Psoas muscle (tissue), 8 donors: ENCODE results near the gene TNFRSF1B. TPM values are rescaled to one million over a fixed set of nuclear protein-coding genes. Genes with fewer than 3 reads are reported as not detected.
A peak's percentile ranks its signal among the peaks of the same experiment; 100 is the strongest.

Experiments
- ATAC-seq, 4 donors: fragments of 200-7000 bp; cut with Tn5 transposase; one replicate each; pipeline ENCODE4 v1.9.1; 2020; ENCODE audit warnings: moderate library complexity in 3 of 4, mild to moderate bottlenecking in 2 of 4
- DNase-seq, 2 donors: peaks; one replicate each; pipeline ENCODE4 v3.0.0-alpha.2; 2020
- H3K27ac ChIP-seq: fragments of 200-600 bp; one replicate; pipeline ENCODE4 v1.8.0; 2022
- H3K27me3 ChIP-seq, 3 donors: fragments of 200-600 bp in 1 of 3; one replicate each; pipeline versions ENCODE4 v1.6.1 to v1.8.0; 2013 to 2022; ENCODE audit warnings: low read length in 2 of 3, mild to moderate bottlenecking in 2 of 3, moderate library complexity in 1 of 3; ENCODE audit not compliant: insufficient read depth in 3 of 3
- H3K36me3 ChIP-seq, 2 donors: fragments of 200-600 bp in 1 of 2; one replicate each; pipeline versions ENCODE4 v1.6.1 to v1.8.0; 2013 to 2022; ENCODE audit warnings: low read depth in 1 of 2, mild to moderate bottlenecking in 1 of 2, moderate library complexity in 1 of 2; ENCODE audit not compliant: insufficient read depth in 1 of 2
- H3K4me1 ChIP-seq: fragments of 200-600 bp; one replicate; pipeline ENCODE4 v1.8.0; 2022
- H3K4me3 ChIP-seq: fragments of 200-600 bp; one replicate; pipeline ENCODE4 v1.8.0; 2022; ENCODE audit warnings: mild to moderate bottlenecking
- H3K9me3 ChIP-seq: fragments of 200-600 bp; one replicate; pipeline ENCODE4 v1.8.0; 2022
- WGBS, 3 donors: extraction: QIAGEN DNeasy Blood & Tissue Kit; methylation state at CpG; one replicate each; pipeline versions ENCODE4 v1.1.6 to v1.1.7; 2013; 5-methylcytosine and 5-hydroxymethylcytosine counted together
- intact Hi-C, 2 donors: fragments of 100-400 bp; cut with DNase I; formaldehyde crosslinking; loops; one replicate each; pipeline versions ENCODE4 v1.11.0 to v1.14.2; 2022
- polyA plus RNA-seq, 3 donors: library from polyadenylated mRNA; stranded (reverse); fragments of 200-250 nt; gene quantifications; one replicate each; pipeline ENCODE4 v1.2.3, GENCODE V29; 2013
- total RNA-seq, 4 donors: library from RNA; stranded (reverse); fragmentation: NEBNext Ultra II Directional in 2 of 4; extraction: Animal tissue kit (Norgen Biotek cat#: 25700) in 2 of 4; gene quantifications; one replicate each; pipeline versions ENCODE4 v1.2.1 to v1.2.4, GENCODE V29; 2021 to 2023
- TF ChIP-seq, protein P1 (sequence below): fragments of 200-600 bp; IDR thresholded peaks from one replicate; pipeline ENCODE4 v1.8.0; 2022; ENCODE audit warnings: antibody characterized with exemption
- donor health status: healthy with polysubstance abuse.
- donor health status: DM: no; HTN: no; CAD: no; lungs with moderate emphysema.
- donor health status: Bipolar disorder and iron deficiency.
- donor health status: healthy.
- donor health status: DM: yes; HTN: yes; CAD: no.
- donor health status: DM: no; HTN: no; CAD: no.
- donor health status: DM: no; HTN: no; CAD: no.
- donor health status: DM: yes; HTN: yes; CAD: no.

The TNFRSF1B gene
- total and polyA plus RNA-seq, 7 donors: 5.1 to 12.8 (median 7.6) TPM

DNA sequence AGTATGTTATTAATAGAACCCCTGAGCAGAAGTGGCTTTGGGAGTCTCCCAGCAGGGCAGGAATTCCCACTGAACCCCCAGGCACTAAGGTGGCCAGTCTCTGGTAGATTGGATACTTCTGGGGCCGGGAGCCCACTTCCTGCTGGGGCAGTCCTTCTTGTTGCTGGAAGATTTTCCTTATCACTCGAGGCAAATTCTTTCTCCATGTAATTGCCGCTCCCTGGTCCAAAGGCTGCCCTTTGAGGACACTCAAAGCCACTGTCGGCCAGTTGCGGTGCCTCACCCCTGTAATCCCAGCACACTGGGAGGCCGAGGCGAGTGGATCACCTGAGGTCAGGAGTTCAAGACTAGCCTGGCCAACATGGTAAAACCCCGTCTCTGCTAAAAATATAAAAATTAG is 22.6 kb upstream of the TNFRSF1B start:
- peak overlapping the region; percentile 61 for H3K27ac ChIP-seq
- intact Hi-C loops: loop anchor here in 1 of 2 donors (5.0 kb wide), 1 partner anchor 43 kb away; no protein-coding TSS in a partner anchor
- peaks cover 6% of the 10 kb centered on the region for H3K4me1 ChIP-seq
- no peaks in the 10 kb centered on the region for H3K27me3 ChIP-seq
- H3K9me3 ChIP-seq: no peaks in the 10 kb centered on the region
- H3K36me3 ChIP-seq: no peaks in the 10 kb centered on the region
- ATAC-seq: no peak
- H3K4me3 ChIP-seq: no peak overlapping the region
- WGBS, 3 donors: 81 to 87% (median 82%) methylated on average over 8 of the region's 8 CpGs
- TF ChIP-seq, protein P1, sequence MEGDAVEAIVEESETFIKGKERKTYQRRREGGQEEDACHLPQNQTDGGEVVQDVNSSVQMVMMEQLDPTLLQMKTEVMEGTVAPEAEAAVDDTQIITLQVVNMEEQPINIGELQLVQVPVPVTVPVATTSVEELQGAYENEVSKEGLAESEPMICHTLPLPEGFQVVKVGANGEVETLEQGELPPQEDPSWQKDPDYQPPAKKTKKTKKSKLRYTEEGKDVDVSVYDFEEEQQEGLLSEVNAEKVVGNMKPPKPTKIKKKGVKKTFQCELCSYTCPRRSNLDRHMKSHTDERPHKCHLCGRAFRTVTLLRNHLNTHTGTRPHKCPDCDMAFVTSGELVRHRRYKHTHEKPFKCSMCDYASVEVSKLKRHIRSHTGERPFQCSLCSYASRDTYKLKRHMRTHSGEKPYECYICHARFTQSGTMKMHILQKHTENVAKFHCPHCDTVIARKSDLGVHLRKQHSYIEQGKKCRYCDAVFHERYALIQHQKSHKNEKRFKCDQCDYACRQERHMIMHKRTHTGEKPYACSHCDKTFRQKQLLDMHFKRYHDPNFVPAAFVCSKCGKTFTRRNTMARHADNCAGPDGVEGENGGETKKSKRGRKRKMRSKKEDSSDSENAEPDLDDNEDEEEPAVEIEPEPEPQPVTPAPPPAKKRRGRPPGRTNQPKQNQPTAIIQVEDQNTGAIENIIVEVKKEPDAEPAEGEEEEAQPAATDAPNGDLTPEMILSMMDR: no peak
- no peak for DNase-seq

DNA sequence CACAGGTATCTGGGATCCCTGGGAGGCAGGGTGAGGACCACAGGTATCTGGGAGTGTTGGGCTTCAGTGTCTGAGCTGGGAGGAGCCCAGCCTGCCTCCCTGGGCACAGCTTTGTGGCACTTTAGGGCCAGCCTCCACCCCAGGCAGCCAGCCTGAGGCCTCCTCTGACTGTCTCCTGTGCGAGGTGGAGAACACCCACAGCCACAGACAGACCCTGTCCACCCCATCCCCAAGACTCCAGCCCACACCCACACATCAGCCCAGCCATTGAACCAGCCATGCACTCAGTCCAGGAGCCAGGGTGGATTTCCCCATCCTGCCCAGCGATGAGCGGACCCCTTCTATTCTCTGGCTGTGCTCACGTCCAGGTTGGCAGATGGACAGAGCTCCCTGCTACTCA is 21.8 kb upstream of the TNFRSF1B start:
- no peaks in the 10 kb centered on the region for H3K36me3 ChIP-seq
- DNase-seq: no peak
- no peak for ATAC-seq
- 97 to 98% (median 97%) methylated on average over 4 of the region's 4 CpGs for WGBS, 3 donors
- H3K4me3 ChIP-seq: no peak overlapping the region
- no peaks in the 10 kb centered on the region for H3K9me3 ChIP-seq
- no peaks in the 10 kb centered on the region for H3K27me3 ChIP-seq
- intact Hi-C loops: loop anchor here in 1 of 2 donors (5.0 kb wide), 1 partner anchor 42 kb away; no protein-coding TSS in a partner anchor
- H3K4me1 ChIP-seq: peaks cover 6% of the 10 kb centered on the region
- H3K27ac ChIP-seq: no peak overlapping the region
- TF ChIP-seq, protein P1: no peak

DNA sequence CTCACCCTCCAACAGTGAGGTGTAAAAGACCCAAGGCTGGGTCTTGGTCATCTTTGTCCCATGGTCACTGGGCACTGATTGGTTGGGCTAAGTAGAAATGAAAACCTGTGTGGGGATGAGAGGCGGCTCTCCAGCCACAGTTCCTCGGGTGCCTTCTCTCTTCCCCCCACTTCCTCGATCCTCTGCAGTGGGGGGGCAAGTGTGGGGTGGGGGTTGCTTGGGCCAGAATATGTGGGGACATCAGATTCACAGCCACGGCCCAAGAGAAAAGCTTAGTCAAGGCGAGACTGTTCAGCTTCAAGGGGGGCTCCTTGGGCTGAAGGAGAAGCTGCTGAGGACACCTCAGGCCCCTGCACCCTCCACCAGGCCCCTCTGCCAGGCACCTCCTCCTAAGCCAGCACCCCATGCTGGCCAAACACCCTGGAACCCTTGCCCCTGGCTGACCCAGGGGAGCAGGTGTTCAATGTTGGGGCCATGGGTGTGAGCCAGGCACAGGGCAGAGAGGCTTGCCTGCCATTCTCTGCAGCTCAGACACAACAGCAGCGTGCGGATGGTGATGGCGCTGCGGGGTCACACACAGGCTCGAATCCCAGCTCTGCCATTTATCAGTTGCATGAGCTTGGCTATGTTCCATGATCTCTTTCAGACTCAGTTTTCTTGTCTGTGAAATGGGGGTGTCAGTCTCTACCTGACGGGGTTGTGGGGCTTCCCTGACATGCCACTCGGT is 21.0 kb upstream of the TNFRSF1B start:
- no peaks in the 10 kb centered on the region for H3K27me3 ChIP-seq
- no peaks in the 10 kb centered on the region for H3K9me3 ChIP-seq
- DNase-seq: no peak
- H3K27ac ChIP-seq: no peak overlapping the region
- WGBS, 3 donors: 79 to 89% (median 79%) methylated on average over 11 to 12 of the region's 12 CpGs
- intact Hi-C loops: no loop called here
- no peak for ATAC-seq
- no peak overlapping the region for H3K4me3 ChIP-seq
- TF ChIP-seq, protein P1: no peak
- peaks cover 6% of the 10 kb centered on the region for H3K4me1 ChIP-seq
- H3K36me3 ChIP-seq: no peaks in the 10 kb centered on the region

DNA sequence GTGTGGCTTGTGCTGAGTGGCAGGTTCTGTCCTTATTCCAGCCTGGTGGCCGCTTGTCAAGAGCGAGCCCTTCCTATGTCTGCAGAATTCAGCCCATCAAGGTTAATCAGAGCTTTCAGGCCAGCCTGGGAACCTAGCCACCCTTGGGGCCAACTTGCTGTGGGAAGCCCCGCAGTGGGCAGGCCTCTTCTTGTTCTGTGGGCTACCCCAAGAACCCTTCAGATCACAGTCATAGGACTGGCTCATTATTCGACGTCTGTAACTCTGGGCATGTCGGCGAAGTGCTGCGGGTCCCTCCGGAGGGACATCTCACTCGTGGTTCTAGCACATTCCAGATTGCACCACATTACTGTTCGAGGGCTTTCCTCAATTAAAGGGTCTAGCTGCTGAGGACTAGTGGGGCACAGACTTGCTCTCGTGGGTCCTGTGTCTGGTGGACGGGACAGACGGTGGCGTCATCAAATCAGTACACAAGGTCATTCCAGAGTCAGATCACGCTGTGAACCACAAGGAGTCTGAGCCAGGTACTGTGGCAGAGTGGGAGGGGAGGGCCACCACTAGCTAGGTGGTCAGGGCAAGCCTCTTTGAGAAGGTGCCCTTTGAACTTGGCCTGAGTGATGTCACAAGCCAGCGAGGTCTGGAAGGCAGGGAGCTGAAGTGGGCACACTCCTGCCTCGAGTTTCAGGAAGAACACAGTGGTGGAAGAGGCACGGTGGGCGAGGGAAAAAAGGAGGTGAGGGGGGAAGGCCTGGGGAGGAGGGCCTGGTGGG is 20.3 kb upstream of the TNFRSF1B start:
- H3K36me3 ChIP-seq: no peaks in the 10 kb centered on the region
- 76 to 84% (median 81%) methylated on average over 20 of the region's 20 CpGs for WGBS, 3 donors
- H3K4me1 ChIP-seq: peaks cover 6% of the 10 kb centered on the region
- no peak overlapping the region for H3K4me3 ChIP-seq
- intact Hi-C loops: no loop called here
- TF ChIP-seq, protein P1: no peak
- no peaks in the 10 kb centered on the region for H3K27me3 ChIP-seq
- H3K27ac ChIP-seq: peak overlapping the region; percentile 58
- DNase-seq: no peak
- no peak for ATAC-seq
- H3K9me3 ChIP-seq: no peaks in the 10 kb centered on the region
